Muscle of back (tissue), 11 donors: ENCODE data around the gene NCOR1. TPM values are rescaled to one million over a fixed set of nuclear protein-coding genes. Genes with fewer than 3 reads are reported as not detected.
"Not testable (repeated sequence)": the region's sequence is repeated elsewhere in the genome, so short reads cannot be mapped to it uniquely, and the experiment has no call there.

Source experiments
- DNase-seq, 3 donors: peaks; one replicate each; pipeline versions ENCODE4 v3.0.0 to v3.0.0-alpha.2; 2013
- polyA plus RNA-seq, 10 donors: library from polyadenylated mRNA; unstranded; fragments of 120-200 nt; gene quantifications; one replicate each; pipeline ENCODE4 v1.2.1, GENCODE V29; 2013; ENCODE audit not compliant: insufficient read length in 10 of 10

Gene NCOR1
- polyA plus RNA-seq, 10 donors, result 49.3 to 76.5 (median 58.8) TPM

- DNase-seq, result not testable (repeated sequence)
These were observed 1.1 kb upstream of the NCOR1 start for GRCh38 chr17:16216341-16217001.

- DNase-seq, result no peak
These were observed 607 bp upstream of the NCOR1 start for GRCh38 chr17:16215965-16216316.

- DNase-seq, result no peak
These were observed 397 bp downstream of the NCOR1 start for GRCh38 chr17:16215002-16215272.

GRCh38 chr17:16214190-16215001, 938 bp downstream of the NCOR1 start:
- no peak for DNase-seq

GRCh38 chr17:16212793-16213192, 2.5 kb downstream of the NCOR1 start:
- DNase-seq, result no peak

- no peak for DNase-seq
These were observed 3.7 kb downstream of the NCOR1 start for GRCh38 chr17:16211590-16211989.

- not testable (repeated sequence) for DNase-seq
These were observed 10.6 kb downstream of the NCOR1 start for GRCh38 chr17:16204763-16205162.

GRCh38 chr17:16202554-16203500, 12.5 kb downstream of the NCOR1 start:
- not testable (repeated sequence) for DNase-seq

GRCh38 chr17:16201693-16202131, 13.6 kb downstream of the NCOR1 start:
- not testable (repeated sequence) for DNase-seq

GRCh38 chr17:16199093-16199492, 16.2 kb downstream of the NCOR1 start:
- DNase-seq, result no peak

GRCh38 chr17:16197276-16197675, 18.1 kb downstream of the NCOR1 start:
- no peak for DNase-seq

- not testable (repeated sequence) for DNase-seq
These were observed 21.0 kb downstream of the NCOR1 start for GRCh38 chr17:16194307-16194835.

- DNase-seq, result no peak
These were observed 23.7 kb downstream of the NCOR1 start for GRCh38 chr17:16191604-16192003.

- DNase-seq, result no peak
These were observed 24.5 kb downstream of the NCOR1 start for GRCh38 chr17:16190703-16191360.

- no peak for DNase-seq
These were observed 25.5 kb downstream of the NCOR1 start for GRCh38 chr17:16189791-16190348.

- DNase-seq, result no peak
These were observed 27.7 kb downstream of the NCOR1 start for GRCh38 chr17:16187642-16188041.

- no peak for DNase-seq
These were observed 33.8 kb downstream of the NCOR1 start for GRCh38 chr17:16181581-16181980.

- no peak for DNase-seq
These were observed 36.5 kb downstream of the NCOR1 start for GRCh38 chr17:16178836-16179235.

GRCh38 chr17:16171613-16172012, 43.7 kb downstream of the NCOR1 start:
- DNase-seq, result peak in 1 of 3 donors; percentile 2

- DNase-seq, result not testable (repeated sequence)
These were observed 48.6 kb downstream of the NCOR1 start for GRCh38 chr17:16166766-16167165.

- DNase-seq, result no peak
These were observed 56.6 kb downstream of the NCOR1 start for GRCh38 chr17:16158714-16159113.
